PC-3 (cell line): ENCODE results near the gene U2AF1L4. TPM values are rescaled to one million over a fixed set of nuclear protein-coding genes. Genes with fewer than 3 reads are reported as not detected.

Experiments used
- ATAC-seq: fragments of 200-7000 bp; cut with Tn5 transposase; 2 replicates; pipeline ENCODE4 v1.9.1; 2020; ENCODE audit warnings: mild to moderate bottlenecking, moderate library complexity
- BruUV-seq: library from RNA; stranded (reverse); fragments of 400-500 nt; replicated peaks from 2 replicates; lab custom pipeline; 2021; lab: Mats Ljungman, UMichigan
- CTCF ChIA-PET: fragments of 300-600 bp; sonication (Branson Sonifier 250); formaldehyde crosslinking; loops from one replicate; lab custom pipeline; 2022; ENCODE audit warnings: antibody characterized with exemption; lab: Charles Lee
- POLR2A ChIA-PET: fragments of 300-600 bp; sonication (Branson Sonifier 250); formaldehyde crosslinking; loops from one replicate; lab custom pipeline; 2022; ENCODE audit warnings: antibody characterized with exemption; ENCODE audit not compliant: unreplicated experiment; lab: Charles Lee
- DNase-seq: peaks from one replicate; pipeline ENCODE4 v3.0.0-alpha.2; 2015
- H2AFZ ChIP-seq: fragments of 300-600 bp; sonication (generic); 2 replicates; pipeline ENCODE4 v1.6.0; 2016; ENCODE audit warnings: antibody characterized with exemption, low read length
- H3F3A ChIP-seq: fragments of 300-600 bp; sonication (generic); one replicate; pipeline ENCODE4 v1.6.0; 2017; ENCODE audit warnings: antibody characterized with exemption, low read length, control low read depth, mild to moderate bottlenecking; ENCODE audit not compliant: unreplicated experiment
- H3K27ac ChIP-seq: fragments of 300-600 bp; sonication (generic); 2 replicates; pipeline ENCODE4 v1.5.1; 2016; ENCODE audit warnings: mild to moderate bottlenecking, low read length
- H3K27me3 ChIP-seq: fragments of 300-600 bp; sonication (generic); 2 replicates; pipeline ENCODE4 v1.6.1; 2016; ENCODE audit warnings: low read length, mixed read lengths
- H3K36me3 ChIP-seq: fragments of 300-600 bp; sonication (generic); 2 replicates; pipeline ENCODE4 v1.6.1; 2016; ENCODE audit warnings: low read depth, mixed run types, low read length, mixed read lengths
- H3K4me1 ChIP-seq: fragments of 300-600 bp; sonication (generic); 2 replicates; pipeline ENCODE4 v1.5.1; 2016; ENCODE audit warnings: low read length; ENCODE audit not compliant: insufficient read depth
- H3K4me2 ChIP-seq: fragments of 300-600 bp; sonication (generic); 2 replicates; pipeline ENCODE4 v1.6.0; 2016; ENCODE audit warnings: low read length
- H3K4me3 ChIP-seq: fragments of 300-600 bp; sonication (generic); 2 replicates; pipeline ENCODE4 v1.5.1; 2016; ENCODE audit warnings: mild to moderate bottlenecking, low read length, mixed read lengths
- H3K79me2 ChIP-seq: fragments of 300-600 bp; sonication (generic); 2 replicates; pipeline ENCODE4 v1.6.1; 2017; ENCODE audit warnings: low read length, mixed read lengths
- H3K9ac ChIP-seq: fragments of 300-600 bp; sonication (generic); 2 replicates; pipeline ENCODE4 v1.6.0; 2016; ENCODE audit warnings: mild to moderate bottlenecking, low read length
- H3K9me2 ChIP-seq: fragments of 300-600 bp; sonication (generic); replicated peaks from 2 replicates; pipeline ENCODE4 v1.6.1; 2016; ENCODE audit warnings: mixed run types, low read length, mixed read lengths
- H3K9me3 ChIP-seq: fragments of 300-600 bp; sonication (generic); 2 replicates; pipeline ENCODE4 v1.6.1; 2016; ENCODE audit warnings: low read length, mixed read lengths
- H4K20me1 ChIP-seq: fragments of 300-600 bp; sonication (generic); 2 replicates; pipeline ENCODE4 v1.6.1; 2016; ENCODE audit warnings: low read length, mixed read lengths
- EZH2 ChIP-seq: fragments of 300-600 bp; sonication (generic); IDR thresholded peaks from one replicate; pipeline ENCODE4 v1.6.1; 2017; ENCODE audit warnings: antibody characterized with exemption, mild to moderate bottlenecking, low read length; ENCODE audit not compliant: unreplicated experiment
- EZH2phosphoT487 ChIP-seq: fragments of 300-600 bp; sonication (generic); IDR thresholded peaks from 2 replicates; pipeline ENCODE4 v1.6.1; 2018; ENCODE audit warnings: mild to moderate bottlenecking, antibody characterized with exemption, low read length, borderline replicate concordance
- intact Hi-C: fragments of 100-400 bp; cut with micrococcal nuclease; formaldehyde crosslinking; loops from 2 replicates; pipeline ENCODE4 v1.9.0; 2023
- total RNA-seq: library from RNA; depleted of rRNA; stranded (reverse); fragments of >200 nt; gene quantifications from 2 replicates; pipeline ENCODE4 v1.2.3, GENCODE V29; 2014
- TF ChIP-seq, protein P1 (sequence below): fragments of 300-600 bp; sonication (generic); conservative IDR thresholded peaks from 2 replicates; pipeline ENCODE4 v1.5.1; 2017; ENCODE audit warnings: antibody characterized with exemption, low read depth, mild to moderate bottlenecking, low read length

The U2AF1L4 gene
- total RNA-seq, 1 experiment from 2014 or later, result 7.8 TPM

DNA sequence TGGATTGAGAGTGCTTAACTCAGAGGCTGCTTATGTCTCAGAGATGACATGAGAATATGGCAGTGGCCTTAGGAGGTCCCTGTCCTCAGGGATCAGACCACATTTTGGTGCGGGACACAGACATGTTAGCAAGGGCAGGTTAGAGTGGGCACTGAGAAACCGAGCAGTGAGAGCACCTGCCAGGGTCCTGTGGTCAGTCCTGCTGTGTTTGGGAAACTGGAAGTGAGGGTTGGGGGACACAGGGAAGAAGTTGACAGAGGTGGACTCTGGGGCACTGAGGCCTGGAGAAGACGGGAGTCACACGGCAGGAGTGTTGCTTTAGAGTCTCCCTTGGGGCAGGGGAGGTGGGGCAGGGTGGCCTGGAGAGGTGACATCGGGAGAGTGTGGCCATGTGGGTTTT lies 10.3 kb downstream of the U2AF1L4 start:
- no peak for DNase-seq
- no peak overlapping the region for H3K9ac ChIP-seq
- H3K9me3 ChIP-seq, result no peaks in the 10 kb centered on the region
- H2AFZ ChIP-seq, result no peak overlapping the region
- no peak overlapping the region for H3K4me3 ChIP-seq
- no peak overlapping the region for H3K27ac ChIP-seq
- ChIA-PET POLR2A (no interaction called here), CTCF (no interaction called here)
- intact Hi-C loops, result no loop called here
- no peaks in the 10 kb centered on the region for H3K27me3 ChIP-seq
- no peaks in the 10 kb centered on the region for H3K9me2 ChIP-seq
- no peaks in the 10 kb centered on the region for H4K20me1 ChIP-seq
- H3K79me2 ChIP-seq, result no peaks in the 10 kb centered on the region
- H3K4me2 ChIP-seq, result no peak overlapping the region
- no peaks in the 10 kb centered on the region for H3F3A ChIP-seq
- TF ChIP-seq EZH2, result no peak
- TF ChIP-seq, protein P1, sequence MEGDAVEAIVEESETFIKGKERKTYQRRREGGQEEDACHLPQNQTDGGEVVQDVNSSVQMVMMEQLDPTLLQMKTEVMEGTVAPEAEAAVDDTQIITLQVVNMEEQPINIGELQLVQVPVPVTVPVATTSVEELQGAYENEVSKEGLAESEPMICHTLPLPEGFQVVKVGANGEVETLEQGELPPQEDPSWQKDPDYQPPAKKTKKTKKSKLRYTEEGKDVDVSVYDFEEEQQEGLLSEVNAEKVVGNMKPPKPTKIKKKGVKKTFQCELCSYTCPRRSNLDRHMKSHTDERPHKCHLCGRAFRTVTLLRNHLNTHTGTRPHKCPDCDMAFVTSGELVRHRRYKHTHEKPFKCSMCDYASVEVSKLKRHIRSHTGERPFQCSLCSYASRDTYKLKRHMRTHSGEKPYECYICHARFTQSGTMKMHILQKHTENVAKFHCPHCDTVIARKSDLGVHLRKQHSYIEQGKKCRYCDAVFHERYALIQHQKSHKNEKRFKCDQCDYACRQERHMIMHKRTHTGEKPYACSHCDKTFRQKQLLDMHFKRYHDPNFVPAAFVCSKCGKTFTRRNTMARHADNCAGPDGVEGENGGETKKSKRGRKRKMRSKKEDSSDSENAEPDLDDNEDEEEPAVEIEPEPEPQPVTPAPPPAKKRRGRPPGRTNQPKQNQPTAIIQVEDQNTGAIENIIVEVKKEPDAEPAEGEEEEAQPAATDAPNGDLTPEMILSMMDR, result no peak
- TF ChIP-seq EZH2phosphoT487, result no peak
- ATAC-seq, result no peak
- BruUV-seq, result no TSS peak
- no peaks in the 10 kb centered on the region; the same call in 1 of the 2 replicates for H3K36me3 ChIP-seq
- H3K4me1 ChIP-seq, result no peaks in the 10 kb centered on the region

DNA sequence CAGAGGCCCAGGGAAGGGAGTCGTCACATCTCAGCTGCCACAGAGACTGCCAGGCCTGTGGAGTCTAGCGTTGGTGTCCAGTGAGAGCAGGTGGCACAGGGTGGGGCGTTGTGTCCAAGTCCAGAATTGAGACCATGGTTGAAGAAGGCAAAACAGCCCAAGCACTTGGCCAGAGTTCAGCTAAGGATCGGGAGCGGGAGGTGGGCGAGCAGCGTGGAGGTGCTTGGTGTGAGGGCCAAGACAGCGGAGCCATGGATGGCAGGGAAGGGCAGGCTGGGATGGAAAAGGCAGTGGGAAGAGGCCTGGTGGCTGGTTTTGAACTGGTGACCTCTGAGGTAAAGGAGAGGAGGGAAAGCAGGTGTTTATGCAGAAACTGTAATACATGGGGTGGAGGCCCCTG lies 10.9 kb downstream of the U2AF1L4 start:
- no peaks in the 10 kb centered on the region for H3K79me2 ChIP-seq
- POLR2A ChIA-PET, result no interaction called here

More for the DNA sequence above, 10.9 kb downstream of the U2AF1L4 start:
- no peaks in the 10 kb centered on the region; the same call in 1 of the 2 replicates for H3K36me3 ChIP-seq
- H3K27me3 ChIP-seq, result no peaks in the 10 kb centered on the region
- no peak for ATAC-seq
- H3K4me1 ChIP-seq, result no peaks in the 10 kb centered on the region
- H3K4me3 ChIP-seq, result no peak overlapping the region
- no TSS peak for BruUV-seq
- CTCF ChIA-PET, result no interaction called here
- no peaks in the 10 kb centered on the region for H3K9me2 ChIP-seq
- H3K9ac ChIP-seq, result no peak overlapping the region
- no peak overlapping the region for H3K4me2 ChIP-seq
- no peaks in the 10 kb centered on the region for H3F3A ChIP-seq
- H4K20me1 ChIP-seq, result no peaks in the 10 kb centered on the region
- DNase-seq, result no peak
- H3K9me3 ChIP-seq, result no peaks in the 10 kb centered on the region
- intact Hi-C loops, result no loop called here
- no peak overlapping the region for H2AFZ ChIP-seq
- TF ChIP-seq EZH2phosphoT487 (no peak), EZH2 (no peak)
- TF ChIP-seq, protein P1, result no peak
- H3K27ac ChIP-seq, result no peak overlapping the region
